IMR-90 (cell line): ENCODE measurements around the gene NBEA.

ENCODE experiments used
- CEBPB ChIP-seq: IDR thresholded peaks from 2 replicates; pipeline ENCODE4 v1.6.1; 2012; ENCODE audit warnings: low read depth, low read length, improper control_type of control experiment
- CHD1 ChIP-seq: IDR thresholded peaks from 2 replicates; pipeline ENCODE4 v1.6.1; 2012; ENCODE audit warnings: low read depth, low read length, improper control_type of control experiment
- ELK1 ChIP-seq: fragments of 150-350 bp; IDR thresholded peaks from 2 replicates; pipeline ENCODE4 v1.6.1; 2016; ENCODE audit warnings: low read depth, mild to moderate bottlenecking, low read length, moderate library complexity, borderline replicate concordance
- FOS ChIP-seq: fragments of 150-350 bp; IDR thresholded peaks from 2 replicates; pipeline ENCODE4 v1.6.1; 2016; ENCODE audit warnings: low read depth, low read length
- MAFK ChIP-seq: IDR thresholded peaks from 2 replicates; pipeline ENCODE4 v1.6.1; 2012; ENCODE audit warnings: low read depth, low read length, improper control_type of control experiment
- MAZ ChIP-seq: IDR thresholded peaks from 2 replicates; pipeline ENCODE4 v1.6.1; 2012; ENCODE audit warnings: low read depth, mild to moderate bottlenecking, low read length, improper control_type of control experiment, moderate library complexity, borderline replicate concordance
- MXI1 ChIP-seq: IDR thresholded peaks from 2 replicates; pipeline ENCODE4 v1.6.1; 2012; ENCODE audit warnings: low read depth, mild to moderate bottlenecking, low read length, moderate library complexity, borderline replicate concordance
- POLR2A ChIP-seq: IDR thresholded peaks from 2 replicates; pipeline ENCODE4 v1.6.1; 2012; ENCODE audit warnings: mild to moderate bottlenecking, low read depth, low read length
- RAD21 ChIP-seq: IDR thresholded peaks from 2 replicates; pipeline ENCODE4 v1.6.1; 2012; ENCODE audit warnings: low read length, improper control_type of control experiment
- RFX5 ChIP-seq: IDR thresholded peaks from 2 replicates; pipeline ENCODE4 v1.8.0; 2012; ENCODE audit warnings: low read depth, mild to moderate bottlenecking, low read length, moderate library complexity
- USF2 ChIP-seq: fragments of 150-350 bp; IDR thresholded peaks from 2 replicates; pipeline ENCODE4 v1.6.1; 2017; ENCODE audit warnings: mild to moderate bottlenecking, antibody characterized with exemption, low read length, low read depth
- TF ChIP-seq, protein P1 (sequence below): conservative IDR thresholded peaks from 2 replicates; pipeline ENCODE4 v1.5.1; 2012; ENCODE audit warnings: mild to moderate bottlenecking, low read depth, low read length, improper control_type of control experiment

GRCh38 chr13:35256459-35257148 lies 314.5 kb downstream of the NBEA start:
- TF ChIP-seq, protein P1, sequence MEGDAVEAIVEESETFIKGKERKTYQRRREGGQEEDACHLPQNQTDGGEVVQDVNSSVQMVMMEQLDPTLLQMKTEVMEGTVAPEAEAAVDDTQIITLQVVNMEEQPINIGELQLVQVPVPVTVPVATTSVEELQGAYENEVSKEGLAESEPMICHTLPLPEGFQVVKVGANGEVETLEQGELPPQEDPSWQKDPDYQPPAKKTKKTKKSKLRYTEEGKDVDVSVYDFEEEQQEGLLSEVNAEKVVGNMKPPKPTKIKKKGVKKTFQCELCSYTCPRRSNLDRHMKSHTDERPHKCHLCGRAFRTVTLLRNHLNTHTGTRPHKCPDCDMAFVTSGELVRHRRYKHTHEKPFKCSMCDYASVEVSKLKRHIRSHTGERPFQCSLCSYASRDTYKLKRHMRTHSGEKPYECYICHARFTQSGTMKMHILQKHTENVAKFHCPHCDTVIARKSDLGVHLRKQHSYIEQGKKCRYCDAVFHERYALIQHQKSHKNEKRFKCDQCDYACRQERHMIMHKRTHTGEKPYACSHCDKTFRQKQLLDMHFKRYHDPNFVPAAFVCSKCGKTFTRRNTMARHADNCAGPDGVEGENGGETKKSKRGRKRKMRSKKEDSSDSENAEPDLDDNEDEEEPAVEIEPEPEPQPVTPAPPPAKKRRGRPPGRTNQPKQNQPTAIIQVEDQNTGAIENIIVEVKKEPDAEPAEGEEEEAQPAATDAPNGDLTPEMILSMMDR, result no peak
- TF ChIP-seq CEBPB (no peak), MXI1 (no peak), CHD1 (no peak), POLR2A (no peak), MAFK (no peak), USF2 (no peak), RAD21 (no peak), FOS (no peak), ELK1 (no peak), RFX5 (no peak), MAZ (no peak)
